GM12891 (cell line): ENCODE measurements around the gene RNF141.

Experiments
- POLR2A ChIP-seq: IDR thresholded peaks from 2 replicates; pipeline ENCODE4 v1.6.1; 2011; ENCODE audit warnings: low read depth, low read length, control low read depth
- POLR2AphosphoS5 ChIP-seq: IDR thresholded peaks from 2 replicates; pipeline ENCODE4 v1.6.1; 2011; ENCODE audit warnings: low read depth, low read length, control low read depth
- TAF1 ChIP-seq: IDR thresholded peaks from 2 replicates; pipeline ENCODE4 v1.6.1; 2011; ENCODE audit warnings: low read depth, low read length, control low read depth

GRCh38 chr11:10544491-10545465 is 3.8 kb upstream of the RNF141 start:
- no peak for TF ChIP-seq POLR2A
- no peak for TF ChIP-seq TAF1
- no peak for TF ChIP-seq POLR2AphosphoS5
